T-helper 1 cell treated with Interleukin-12 subunit alpha and Interleukin-12 subunit beta and Interleukin-4 antibody, amounts not matched to agents 30 μg/mL and 1 μg/mL, for 36 hours (primary cell): Measurements from ENCODE around the gene ZNF766.
A peak's percentile ranks its signal among the peaks of the same experiment; 100 is the strongest.
"Not testable (repeated sequence)": the region's sequence is repeated elsewhere in the genome, so short reads cannot be mapped to it uniquely, and the experiment has no call there.

Experiments
- H3K27ac Mint-ChIP-seq: one replicate; pipeline ENCODE4 v1.8.0; 2021; ENCODE audit warnings: mild to moderate bottlenecking, mixed read lengths
- H3K27me3 Mint-ChIP-seq: one replicate; pipeline ENCODE4 v1.8.0; 2021; ENCODE audit warnings: low read depth, mixed read lengths
- H3K36me3 Mint-ChIP-seq: one replicate; pipeline ENCODE4 v1.8.0; 2021; ENCODE audit warnings: low read depth, mixed read lengths
- H3K4me1 Mint-ChIP-seq: one replicate; pipeline ENCODE4 v1.8.0; 2021; ENCODE audit warnings: low read depth, mixed read lengths
- H3K4me3 Mint-ChIP-seq: one replicate; pipeline ENCODE4 v1.8.0; 2021; ENCODE audit warnings: mild to moderate bottlenecking, moderate library complexity, mixed read lengths
- H3K9me3 Mint-ChIP-seq: one replicate; pipeline ENCODE4 v1.8.0; 2021; ENCODE audit warnings: mixed read lengths

Gene ZNF766

GRCh38 chr19:52307275-52307674, 37.9 kb downstream of the ZNF766 start:
- H3K27me3 Mint-ChIP-seq: no peaks in the 10 kb centered on the region

GRCh38 chr19:52322429-52322828, 53.0 kb downstream of the ZNF766 start:
- Mint-ChIP-seq H3K36me3 (peaks cover 62% of the 10 kb centered on the region), H3K27me3 (no peaks in the 10 kb centered on the region), H3K27ac (no peak overlapping the region), H3K4me3 (no peak overlapping the region), H3K4me1 (no peaks in the 10 kb centered on the region), H3K9me3 (peaks cover 82% of the 10 kb centered on the region)

More at GRCh38 chr19:52307275-52307674, 37.9 kb downstream of the ZNF766 start:
- Mint-ChIP-seq H3K36me3 (peaks cover 77% of the 10 kb centered on the region), H3K27ac (no peak overlapping the region), H3K4me3 (no peak overlapping the region), H3K9me3 (peaks cover 85% of the 10 kb centered on the region), H3K4me1 (no peaks in the 10 kb centered on the region)

- Mint-ChIP-seq H3K36me3 (peaks cover 10% of the 10 kb centered on the region), H3K27me3 (no peaks in the 10 kb centered on the region), H3K4me1 (peaks cover 7% of the 10 kb centered on the region), H3K4me3 (no peak overlapping the region), H3K27ac (no peak overlapping the region), H3K9me3 (peaks cover 64% of the 10 kb centered on the region)
These were observed 62.4 kb downstream of the ZNF766 start for GRCh38 chr19:52331757-52332156.

GRCh38 chr19:52335768-52336116, 66.4 kb downstream of the ZNF766 start:
- H3K27me3 Mint-ChIP-seq: no peaks in the 10 kb centered on the region
- peak overlapping the region; percentile 87 for H3K4me3 Mint-ChIP-seq
- peaks cover 74% of the 10 kb centered on the region for H3K9me3 Mint-ChIP-seq
- peaks cover 13% of the 10 kb centered on the region for H3K36me3 Mint-ChIP-seq
- peak overlapping the region; percentile 90 for H3K27ac Mint-ChIP-seq
- peaks cover 10% of the 10 kb centered on the region for H3K4me1 Mint-ChIP-seq

- Mint-ChIP-seq H3K27me3 (no peaks in the 10 kb centered on the region), H3K9me3 (peaks cover 69% of the 10 kb centered on the region), H3K27ac (peak within 1 kb of the TSS; percentile 90), H3K36me3 (peaks cover 11% of the 10 kb centered on the region), H3K4me3 (peak within 1 kb of the TSS; percentile 87), H3K4me1 (peaks cover 10% of the 10 kb centered on the region)
These were observed 66.9 kb downstream of the ZNF766 start, which contains the start of gene ZNF610 for GRCh38 chr19:52336117-52336790. Gene ZNF610, plus strand, starts transcription at chr19:52336243. Its CDS starts 12,930 bp downstream, at chr19:52349173.

GRCh38 chr19:52336791-52337381, 67.5 kb downstream of the ZNF766 start:
- Mint-ChIP-seq H3K9me3 (peaks cover 64% of the 10 kb centered on the region), H3K27me3 (no peaks in the 10 kb centered on the region), H3K4me1 (peaks cover 10% of the 10 kb centered on the region), H3K27ac (peak overlapping the region; percentile 87), H3K4me3 (peak overlapping the region; percentile 87), H3K36me3 (peaks cover 10% of the 10 kb centered on the region)

- Mint-ChIP-seq H3K4me1 (peaks cover 10% of the 10 kb centered on the region), H3K9me3 (peaks cover 47% of the 10 kb centered on the region), H3K36me3 (peaks cover 10% of the 10 kb centered on the region)
- not testable (repeated sequence) for H3K4me3 Mint-ChIP-seq, H3K27me3 Mint-ChIP-seq, H3K27ac Mint-ChIP-seq
These were observed 69.6 kb downstream of the ZNF766 start for GRCh38 chr19:52339022-52339421.

- Mint-ChIP-seq H3K9me3 (peaks cover 39% of the 10 kb centered on the region), H3K36me3 (peaks cover 2% of the 10 kb centered on the region), H3K27ac (no peak overlapping the region), H3K27me3 (no peaks in the 10 kb centered on the region), H3K4me3 (no peak overlapping the region), H3K4me1 (no peaks in the 10 kb centered on the region)
These were observed 74.2 kb downstream of the ZNF766 start for GRCh38 chr19:52343548-52343947.

- Mint-ChIP-seq H3K27ac (no peak overlapping the region), H3K9me3 (peaks cover 36% of the 10 kb centered on the region), H3K4me3 (no peak overlapping the region), H3K36me3 (peaks cover 6% of the 10 kb centered on the region), H3K27me3 (no peaks in the 10 kb centered on the region), H3K4me1 (no peaks in the 10 kb centered on the region)
These were observed 75.8 kb downstream of the ZNF766 start for GRCh38 chr19:52345162-52345561.
